HCT116 (cell line): ENCODE data around the gene APC2. TPM values are rescaled to one million over a fixed set of nuclear protein-coding genes. Genes with fewer than 3 reads are reported as not detected.

Experiments used
- ATAC-seq: fragments of 200-7000 bp; cut with Tn5 transposase; 2 replicates; pipeline ENCODE4 v1.9.1; 2020; ENCODE audit warnings: mild to moderate bottlenecking, moderate library complexity
- BruUV-seq: library from RNA; stranded (reverse); fragments of 400-500 nt; replicated peaks from 2 replicates; lab custom pipeline; 2021; lab: Mats Ljungman, UMichigan
- CTCF ChIA-PET: fragments of 300-600 bp; sonication (Branson Sonifier 250); formaldehyde crosslinking; loops from one replicate; lab custom pipeline; 2021; ENCODE audit warnings: antibody characterized with exemption; lab: Charles Lee
- POLR2A ChIA-PET: fragments of 300-600, 350-600 bp; sonication (Branson Sonifier 250); formaldehyde crosslinking; loops from one replicate; lab custom pipeline; 2021; ENCODE audit warnings: antibody characterized with exemption; lab: Charles Lee
- RAD21 ChIA-PET, 2 experiments: fragments of 300-600 bp; sonication (Branson Sonifier 250); formaldehyde crosslinking; loops; one replicate each; lab custom pipeline; 2023; ENCODE audit warnings: low total read pairs in 2 of 2; ENCODE audit not compliant: uncharacterized antibody in 2 of 2, unreplicated experiment in 2 of 2, low non-redundant PET in 1 of 2; lab: Charles Lee
- DNase-seq: peaks from one replicate; pipeline ENCODE4 v3.0.0-alpha.2; 2010; ENCODE audit warnings: low read depth, low spot score
- H2AFZ ChIP-seq: fragments of 200-600 bp; shearing (Covaris generic), sonication (generic); 2 replicates; pipeline ENCODE4 v1.6.1; 2017; ENCODE audit warnings: low read depth, mixed run types, mixed read lengths, antibody characterized with exemption, low read length; ENCODE audit not compliant: poor library complexity, severe bottlenecking
- H3K27ac ChIP-seq: 2 replicates; pipeline ENCODE4 v1.5.1; 2012; ENCODE audit warnings: low read depth, low read length
- H3K27me3 ChIP-seq: fragments of 200-600 bp; sonication (generic); 2 replicates; pipeline ENCODE4 v1.6.1; 2016; ENCODE audit warnings: mixed run types, low read length, mixed read lengths; ENCODE audit not compliant: insufficient read depth
- H3K36me3 ChIP-seq, 2 experiments: fragments of 200-500 bp in 1 of 2; fragments of 200-600 bp in 1 of 2; sonication (Bioruptor generic) in 1 of 2; sonication (generic) in 1 of 2; 2 replicates each; pipeline versions ENCODE4 v1.5.1 to v1.6.1; 2014 to 2016; ENCODE audit warnings: low read length in 2 of 2, inconsistent platforms in 1 of 2, mixed read lengths in 1 of 2, mixed run types in 1 of 2; ENCODE audit not compliant: insufficient read depth in 2 of 2, control insufficient read depth in 1 of 2
- H3K4me1 ChIP-seq, 2 experiments: fragments of 200-600 bp in 1 of 2; sonication (generic) in 1 of 2; 2 replicates each; pipeline versions ENCODE4 v1.5.1 to v1.6.1; 2012 to 2017; ENCODE audit warnings: low read length in 2 of 2, inconsistent platforms in 1 of 2, mild to moderate bottlenecking in 1 of 2, mixed read lengths in 1 of 2, mixed run types in 1 of 2, moderate library complexity in 1 of 2; ENCODE audit not compliant: insufficient read depth in 2 of 2, control insufficient read depth in 1 of 2
- H3K4me2 ChIP-seq: fragments of 200-600 bp; sonication (generic); 2 replicates; pipeline ENCODE4 v1.6.1; 2017; ENCODE audit warnings: mixed run types, low read length, mixed read lengths
- H3K4me3 ChIP-seq, 2 experiments: fragments of 200-600 bp in 1 of 2; sonication (generic) in 1 of 2; replicated peaks in 1 of 2; 2 replicates each; pipeline ENCODE4 v1.5.1; 2011 to 2016; ENCODE audit warnings: low read length in 2 of 2, control low read depth in 1 of 2, low read depth in 1 of 2, mild to moderate bottlenecking in 1 of 2, mixed read lengths in 1 of 2, mixed run types in 1 of 2
- H3K79me2 ChIP-seq: fragments of 200-600 bp; sonication (generic); 2 replicates; pipeline ENCODE4 v1.6.1; 2017; ENCODE audit warnings: mild to moderate bottlenecking, mixed run types, low read length, moderate library complexity, mixed read lengths; ENCODE audit not compliant: insufficient read depth
- H3K9ac ChIP-seq: fragments of 200-600 bp; sonication (generic); 2 replicates; pipeline ENCODE4 v1.6.1; 2016; ENCODE audit warnings: low read length, mixed read lengths
- H3K9me2 ChIP-seq: fragments of 200-600 bp; sonication (generic), shearing (Covaris generic); 2 replicates; pipeline ENCODE4 v1.6.1; 2017; ENCODE audit warnings: mixed run types, mild to moderate bottlenecking, moderate library complexity; ENCODE audit not compliant: insufficient read depth
- H3K9me3 ChIP-seq, 2 experiments: fragments of 200-500 bp in 1 of 2; fragments of 200-600 bp in 1 of 2; sonication (Bioruptor generic) in 1 of 2; sonication (generic) in 1 of 2; 2 replicates each; pipeline ENCODE4 v1.6.1; 2014 to 2017; ENCODE audit warnings: low read length in 2 of 2, mixed read lengths in 2 of 2, inconsistent platforms in 1 of 2, low read depth in 1 of 2, mild to moderate bottlenecking in 1 of 2, mixed run types in 1 of 2, moderate library complexity in 1 of 2; ENCODE audit not compliant: control insufficient read depth in 1 of 2, insufficient read depth in 1 of 2
- H4K20me1 ChIP-seq: fragments of 200-600 bp; sonication (generic), shearing (Covaris generic); 2 replicates; pipeline ENCODE4 v1.6.1; 2017; ENCODE audit warnings: mixed run types, mild to moderate bottlenecking, moderate library complexity; ENCODE audit not compliant: insufficient read depth
- EZH2phosphoT487 ChIP-seq: fragments of 200-600 bp; IDR thresholded peaks from 2 replicates; pipeline ENCODE4 v1.6.1; 2018; ENCODE audit warnings: antibody characterized with exemption, borderline replicate concordance
- FOSL1 ChIP-seq: IDR thresholded peaks from 2 replicates; pipeline ENCODE4 v1.6.1; 2012; ENCODE audit warnings: low read depth
- POLR2AphosphoS5 ChIP-seq: IDR thresholded peaks from 2 replicates; pipeline ENCODE4 v1.6.1; 2011; ENCODE audit warnings: mild to moderate bottlenecking, low read depth, low read length, moderate library complexity
- RAD21 ChIP-seq: IDR thresholded peaks from 2 replicates; pipeline ENCODE4 v1.6.1; 2012; ENCODE audit warnings: low read depth, mild to moderate bottlenecking
- REST ChIP-seq: IDR thresholded peaks from 2 replicates; pipeline ENCODE4 v1.6.1; 2012; ENCODE audit warnings: low read depth
- SIN3A ChIP-seq: IDR thresholded peaks from 2 replicates; pipeline ENCODE4 v1.6.1; 2012; ENCODE audit warnings: low read depth
- SP1 ChIP-seq: IDR thresholded peaks from 2 replicates; pipeline ENCODE4 v1.6.1; 2012; ENCODE audit warnings: low read depth
- SRF ChIP-seq: IDR thresholded peaks from 2 replicates; pipeline ENCODE4 v1.6.1; 2012; ENCODE audit warnings: low read depth
- TCF7L2 ChIP-seq: IDR thresholded peaks from 2 replicates; pipeline ENCODE4 v1.7.0; 2011; ENCODE audit warnings: borderline replicate concordance, inconsistent platforms; ENCODE audit not compliant: insufficient read depth, insufficient read length; ENCODE audit errors: extremely low read depth
- ZFX ChIP-seq: fragments of 450-650 bp; IDR thresholded peaks from 2 replicates; pipeline ENCODE4 v1.6.1; 2017
- ZNF274 ChIP-seq: fragments of 200-500 bp; sonication (Bioruptor generic); IDR thresholded peaks from 2 replicates; pipeline ENCODE4 v1.6.1; 2014; ENCODE audit warnings: mild to moderate bottlenecking, low read depth, low read length, inconsistent platforms
- intact Hi-C: fragments of 100-400 bp; cut with micrococcal nuclease; formaldehyde crosslinking; loops from 2 replicates; pipeline ENCODE4 v1.10.0; 2022
- total RNA-seq: library from RNA; stranded (reverse); gene quantifications from one replicate; pipeline ENCODE4 v1.2.1, GENCODE V29; 2021; ENCODE audit not compliant: unreplicated experiment
- TF ChIP-seq, protein P1 (sequence below): IDR thresholded peaks from 2 replicates; pipeline ENCODE4 v1.6.1; 2012
- TF ChIP-seq, protein P2 (sequence below): IDR thresholded peaks from 2 replicates; pipeline ENCODE4 v1.6.1; 2012

The APC2 gene
- total RNA-seq, 1 experiment from 2014 or later: 1.6 TPM

DNA sequence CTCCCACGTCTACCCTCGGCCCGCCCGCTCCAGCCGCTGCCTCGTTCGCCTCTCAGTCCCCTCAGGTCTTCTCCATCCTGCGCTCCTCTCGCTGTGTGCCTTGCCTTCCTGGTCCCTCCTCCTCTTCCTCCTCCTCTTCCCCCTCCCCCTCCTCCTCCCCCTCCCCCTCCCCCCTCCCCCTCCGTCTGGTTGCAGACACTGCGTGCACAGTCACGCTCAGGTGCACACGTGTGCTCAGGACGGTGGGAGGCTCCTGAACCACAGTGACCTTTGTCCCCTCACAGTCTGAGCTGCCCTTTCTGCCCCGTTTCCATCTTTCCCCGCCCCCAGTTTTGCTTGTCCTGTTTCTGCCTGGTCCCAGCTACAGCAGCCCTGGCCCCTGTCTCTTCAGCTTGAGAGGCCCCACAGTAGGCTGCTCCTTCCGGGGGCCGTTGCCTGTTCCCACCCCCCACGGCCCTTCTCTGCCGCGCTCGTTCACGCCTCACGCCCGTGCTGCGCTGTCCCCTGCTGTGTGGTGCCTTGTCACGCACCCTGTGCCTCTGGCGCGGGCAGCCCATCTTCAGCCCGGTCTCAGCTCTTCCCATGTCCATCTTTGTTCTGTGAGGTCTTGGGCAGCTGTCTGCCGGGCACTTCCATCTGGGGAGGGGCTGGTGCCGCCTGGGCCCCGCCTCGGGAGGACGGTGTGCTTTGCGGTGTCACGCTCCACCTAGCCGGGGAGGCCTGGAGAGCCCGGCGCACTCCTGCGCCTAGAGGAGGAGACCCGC, 25.5 kb upstream of the APC2 start:
- ATAC-seq (no peak), DNase-seq (no peak)
- no peaks in the 10 kb centered on the region for H3K9me2 ChIP-seq
- RAD21 ChIA-PET: interaction anchor here in 1 of 2 experiments (0.5 kb wide), 1 partner anchor 177 kb away, joined by 3 read pairs; no protein-coding TSS in a partner anchor
- H3K4me3 ChIP-seq: no peak overlapping the region
- CTCF ChIA-PET: no interaction called here
- POLR2A ChIA-PET: no interaction called here
- no peaks in the 10 kb centered on the region for H3K27me3 ChIP-seq
- H3K9me3 ChIP-seq: no peaks in the 10 kb centered on the region
- H3K4me2 ChIP-seq: no peak overlapping the region
- H3K9ac ChIP-seq: no peak overlapping the region
- peaks cover 49 to 76% of the 10 kb centered on the region in 2 experiments for H3K36me3 ChIP-seq
- no TSS peak for BruUV-seq
- H4K20me1 ChIP-seq: no peaks in the 10 kb centered on the region
- peaks cover 95% of the 10 kb centered on the region for H3K79me2 ChIP-seq
- no peak overlapping the region for H3K27ac ChIP-seq
- no peak overlapping the region for H2AFZ ChIP-seq
- intact Hi-C loops: no loop called here
- no peaks in the 10 kb centered on the region for H3K4me1 ChIP-seq
- TF ChIP-seq, protein P1, sequence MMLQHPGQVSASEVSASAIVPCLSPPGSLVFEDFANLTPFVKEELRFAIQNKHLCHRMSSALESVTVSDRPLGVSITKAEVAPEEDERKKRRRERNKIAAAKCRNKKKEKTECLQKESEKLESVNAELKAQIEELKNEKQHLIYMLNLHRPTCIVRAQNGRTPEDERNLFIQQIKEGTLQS: no peak

GRCh38 chr19:1425102-1425837, 24.7 kb upstream of the APC2 start:
- no peaks in the 10 kb centered on the region for H3K27me3 ChIP-seq
- H3K9ac ChIP-seq: no peak overlapping the region
- no TSS peak for BruUV-seq
- no peaks in the 10 kb centered on the region for H3K9me3 ChIP-seq
- H3K4me3 ChIP-seq: no peak overlapping the region
- H3K27ac ChIP-seq: no peak overlapping the region
- POLR2A ChIA-PET: no interaction called here
- TF ChIP-seq TCF7L2 (no peak), RAD21 (no peak), FOSL1 (no peak), ZFX (no peak), REST (no peak), SRF (no peak), POLR2AphosphoS5 (no peak), ZNF274 (no peak), SP1 (no peak), EZH2phosphoT487 (no peak), SIN3A (no peak)
- TF ChIP-seq, protein P2, sequence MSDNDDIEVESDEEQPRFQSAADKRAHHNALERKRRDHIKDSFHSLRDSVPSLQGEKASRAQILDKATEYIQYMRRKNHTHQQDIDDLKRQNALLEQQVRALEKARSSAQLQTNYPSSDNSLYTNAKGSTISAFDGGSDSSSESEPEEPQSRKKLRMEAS: no peak
- TF ChIP-seq, all 23 proteins: peak for 0
- DNase-seq: no peak
- ChIA-PET CTCF (no interaction called here), RAD21 (no interaction called here)
- Histone ChIP-seq H3K4me2 (no peak overlapping the region), H2AFZ (no peak overlapping the region), H3K4me1 (no peaks in the 10 kb centered on the region), H3K9me2 (no peaks in the 10 kb centered on the region), H4K20me1 (no peaks in the 10 kb centered on the region), H3K79me2 (peaks cover 97% of the 10 kb centered on the region), H3K36me3 (peaks cover 52 to 76% of the 10 kb centered on the region in 2 experiments)
- intact Hi-C loops: no loop called here
- ATAC-seq: no peak
